ENCODE data around the gene HOXB2.

HOXB2 gene

GRCh38 chr17:48578616-48579470 is 33.9 kb upstream of the HOXB2 start:
- no peak for DNase-seq (ENCODE audit: low read depth in 3 of 3)

- peak in 2 of 3 experiments; percentile 37 to 45 for DNase-seq (ENCODE audit: low read depth in 3 of 3)
Measured at GRCh38 chr17:48577946-48578615, 33.2 kb upstream of the HOXB2 start, which contains the start of gene HOXB4. HOXB4 (minus strand) TSS chr17:48578350; CDS start chr17:48578319, 31 bp downstream.

DNA sequence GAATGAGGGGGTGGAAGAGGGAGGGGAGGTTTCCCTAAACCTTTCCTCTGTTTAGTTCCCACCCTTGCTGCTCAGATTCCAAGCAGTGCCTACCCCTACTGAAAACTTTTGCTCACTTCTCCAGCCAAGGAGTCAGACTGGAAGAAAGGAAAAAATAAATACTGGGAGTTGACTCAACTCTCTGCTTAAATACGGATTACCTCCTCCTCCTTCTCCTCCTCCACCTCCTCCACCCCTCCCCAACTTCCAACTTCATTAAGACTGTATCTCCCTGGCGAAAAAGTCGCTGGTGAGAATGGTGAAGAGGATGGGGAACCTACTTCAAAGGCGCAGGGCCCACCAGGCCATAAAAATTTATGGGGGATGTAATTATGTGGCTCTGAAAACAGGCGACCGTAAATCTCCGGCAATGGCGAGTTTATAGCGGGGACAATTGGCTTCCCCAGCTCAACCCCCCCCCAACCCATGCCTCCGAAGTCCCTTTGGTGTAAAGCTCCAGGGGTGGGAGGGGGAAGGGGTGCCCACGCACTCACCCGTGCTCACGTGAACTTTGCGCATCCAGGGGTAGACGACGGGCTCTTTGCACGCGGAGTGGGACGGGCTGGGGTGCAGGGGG is 32.5 kb upstream of the HOXB2 start:
- no peak for DNase-seq (ENCODE audit: low read depth in 3 of 3)

GRCh38 chr17:48576479-48577309 is 31.8 kb upstream of the HOXB2 start:
- no peak for DNase-seq (ENCODE audit: low read depth in 3 of 3)

DNA sequence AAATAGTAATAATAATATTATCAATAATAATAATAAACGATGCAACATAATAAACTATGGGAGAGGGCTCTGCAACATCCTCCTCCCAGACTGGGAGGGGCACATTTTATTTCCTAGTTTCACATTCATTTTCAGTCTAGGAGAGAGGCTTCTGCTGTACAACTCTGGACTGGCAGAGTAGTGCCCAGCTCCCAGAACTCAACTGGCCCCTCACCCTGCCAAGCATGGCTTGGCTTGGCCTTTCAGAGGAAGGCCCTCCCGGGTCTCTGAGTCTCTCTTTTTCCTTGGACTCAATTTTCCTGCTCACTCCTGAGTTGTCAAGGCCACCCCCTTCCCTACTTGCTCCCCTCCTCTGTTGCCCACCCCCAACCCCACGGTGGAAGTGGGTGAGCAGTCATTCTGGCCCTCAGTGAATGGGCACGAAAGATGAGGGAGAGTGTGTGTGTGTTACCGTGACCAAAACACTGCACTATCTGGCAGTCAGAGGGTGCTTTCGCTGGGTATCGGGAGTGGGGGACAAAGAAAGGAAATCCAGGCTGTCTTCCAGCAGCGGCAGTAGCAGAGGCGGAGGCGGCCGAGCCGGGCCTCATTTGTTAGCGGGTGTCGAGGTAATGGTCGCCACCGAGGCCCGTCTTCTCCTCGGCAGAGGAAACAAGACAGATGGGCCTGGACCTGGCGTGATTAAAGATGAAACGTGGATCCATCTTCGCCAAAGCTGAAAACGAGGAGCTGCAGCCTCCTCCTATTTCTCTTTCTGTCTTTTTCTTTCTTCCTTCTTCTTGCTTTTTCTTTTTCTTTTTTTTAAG is 31.0 kb upstream of the HOXB2 start:
- no peak for DNase-seq (ENCODE audit: low read depth in 3 of 3)

DNA sequence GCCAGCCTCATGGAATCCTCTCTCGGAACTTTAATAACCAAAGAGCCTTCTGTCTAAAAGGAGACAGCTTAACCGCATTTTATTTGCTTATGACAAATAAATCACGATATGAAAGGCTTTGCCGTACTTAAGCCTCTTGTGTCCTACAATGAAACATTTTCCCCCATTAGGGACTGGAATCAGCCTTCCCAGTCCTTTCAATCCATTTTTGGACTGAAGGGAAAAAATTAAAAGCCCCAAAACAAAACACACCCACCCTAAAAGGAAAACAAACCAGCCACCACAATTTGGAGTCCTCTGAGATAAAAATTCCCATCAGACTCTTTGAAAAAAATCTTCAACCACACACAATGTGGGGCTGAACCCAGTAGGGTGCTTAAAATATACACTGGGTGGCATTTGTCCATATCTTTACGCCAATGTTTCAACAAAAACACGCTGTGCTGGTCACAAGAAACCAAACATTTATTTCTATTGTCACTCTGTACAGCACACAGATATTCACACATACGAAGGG is 30.2 kb upstream of the HOXB2 start:
- no peak for DNase-seq (ENCODE audit: low read depth in 3 of 3)

- DNase-seq (ENCODE audit: low read depth in 3 of 3) = no peak
Measured at GRCh38 chr17:48574505-48575065, 29.7 kb upstream of the HOXB2 start.

GRCh38 chr17:48571826-48572417 is 27.0 kb upstream of the HOXB2 start:
- no peak for DNase-seq (ENCODE audit: low read depth in 3 of 3)

DNA sequence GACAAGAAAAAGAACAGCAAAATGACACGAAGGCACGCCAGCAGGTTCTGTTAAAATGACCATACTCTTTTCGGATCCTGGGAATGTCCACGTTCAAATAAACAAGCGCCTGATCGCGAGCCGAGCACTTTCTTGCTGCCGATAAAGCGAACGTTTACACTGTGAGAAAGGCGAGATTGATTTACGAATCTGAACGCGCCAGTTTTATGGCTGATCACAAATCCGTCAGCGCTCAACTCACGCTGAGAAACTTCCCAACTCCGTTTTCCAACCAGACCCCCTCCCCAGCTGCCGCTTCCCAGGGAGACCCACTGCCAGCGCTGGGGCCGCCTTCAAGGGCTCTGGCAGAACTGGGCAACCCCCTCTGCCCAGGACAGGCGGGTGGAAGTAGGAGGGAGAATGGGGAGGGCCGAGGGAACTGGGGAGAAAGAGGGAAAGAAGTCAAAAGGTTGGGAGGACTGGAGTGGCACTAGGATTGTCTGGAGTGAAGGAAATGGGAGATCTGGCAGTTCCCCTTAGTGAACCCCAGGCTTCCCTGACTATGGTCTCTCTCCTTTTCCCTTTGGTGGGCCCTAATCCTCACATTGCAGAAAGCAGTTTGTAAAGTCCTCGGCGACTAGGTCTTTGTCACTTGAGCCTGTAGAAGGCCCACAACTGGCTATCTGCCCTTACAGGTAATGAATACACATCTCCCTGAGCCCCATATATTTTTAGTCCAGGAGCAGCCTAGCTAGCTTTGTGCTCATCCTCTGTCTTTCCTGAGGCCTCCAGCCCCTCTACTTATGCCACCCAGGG is 26.3 kb upstream of the HOXB2 start:
- no peak for DNase-seq (ENCODE audit: low read depth in 3 of 3)

GRCh38 chr17:48570325-48571023 is 25.6 kb upstream of the HOXB2 start:
- no peak for DNase-seq (ENCODE audit: low read depth in 3 of 3)

DNA sequence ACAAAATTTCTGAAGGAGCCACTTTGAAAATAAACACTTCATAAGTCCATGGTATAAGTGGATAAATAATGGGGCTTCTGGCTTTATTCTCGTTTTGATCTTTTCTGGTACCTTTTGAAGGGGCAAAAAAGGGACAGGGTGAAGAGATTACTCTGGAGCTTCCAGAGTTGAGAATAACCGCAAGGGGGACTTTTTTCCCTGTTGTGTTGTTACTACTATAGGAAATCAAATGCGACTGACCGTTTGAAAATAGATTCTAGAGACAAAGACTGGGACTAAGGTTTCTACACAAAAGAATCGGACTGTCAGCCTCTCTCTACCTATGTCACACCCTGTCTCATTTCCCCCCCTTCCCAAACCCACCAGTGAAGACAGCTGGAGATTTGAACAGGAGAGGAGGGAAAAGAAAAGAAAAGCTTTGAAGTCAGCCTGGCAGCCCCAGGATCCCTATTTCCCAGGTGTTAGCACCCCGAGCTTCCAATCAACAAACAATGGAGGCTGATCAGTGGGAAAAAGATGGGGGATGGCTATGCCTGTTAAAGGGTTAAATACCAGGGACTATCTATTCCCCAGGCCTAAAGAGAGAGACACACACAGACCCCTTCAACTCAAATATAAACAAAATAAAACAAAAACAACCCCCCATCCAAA is 24.9 kb upstream of the HOXB2 start:
- DNase-seq (ENCODE audit: low read depth in 3 of 3) = no peak

- no peak for DNase-seq (ENCODE audit: low read depth in 3 of 3)
Measured at GRCh38 chr17:48569240-48569582, 24.3 kb upstream of the HOXB2 start.

- no peak for DNase-seq (ENCODE audit: low read depth in 3 of 3)
Measured at GRCh38 chr17:48568499-48569239, 23.8 kb upstream of the HOXB2 start.

DNA sequence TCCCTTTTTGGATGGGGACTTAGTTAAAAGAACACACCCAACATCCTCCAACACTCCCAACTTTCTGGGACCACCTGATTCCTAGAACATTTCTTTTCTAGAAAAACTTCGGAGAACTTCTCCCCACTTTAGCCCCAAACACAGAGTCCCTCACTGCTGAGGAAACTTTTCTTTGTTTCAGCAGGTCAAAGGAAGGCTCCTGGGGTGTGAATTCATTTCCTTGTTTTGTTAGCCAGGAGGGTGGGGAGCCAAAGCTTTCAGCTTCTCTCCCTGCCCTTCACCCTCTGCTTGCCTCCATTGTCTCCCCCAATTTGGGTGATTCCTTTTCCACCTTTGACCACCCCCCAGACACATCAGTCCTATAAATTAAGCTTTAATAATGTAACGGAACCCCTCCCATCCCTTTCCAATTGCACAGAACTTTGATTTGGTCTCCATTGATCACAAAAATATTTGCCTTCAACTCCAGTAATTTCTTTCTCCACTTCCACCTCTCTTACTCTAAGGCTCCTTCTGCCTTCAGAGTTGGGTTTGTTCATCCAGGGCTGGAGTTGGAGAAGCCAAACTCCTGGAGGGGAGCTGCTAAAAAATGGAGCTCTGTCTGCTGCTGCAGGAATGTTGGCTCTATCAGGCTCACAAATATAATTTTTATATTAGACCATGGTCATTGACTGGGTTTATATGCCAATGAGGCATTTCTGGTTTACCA is 22.9 kb upstream of the HOXB2 start:
- no peak for DNase-seq (ENCODE audit: low read depth in 3 of 3)

GRCh38 chr17:48567209-48567608 is 22.3 kb upstream of the HOXB2 start:
- no peak for DNase-seq (ENCODE audit: low read depth in 3 of 3)

DNA sequence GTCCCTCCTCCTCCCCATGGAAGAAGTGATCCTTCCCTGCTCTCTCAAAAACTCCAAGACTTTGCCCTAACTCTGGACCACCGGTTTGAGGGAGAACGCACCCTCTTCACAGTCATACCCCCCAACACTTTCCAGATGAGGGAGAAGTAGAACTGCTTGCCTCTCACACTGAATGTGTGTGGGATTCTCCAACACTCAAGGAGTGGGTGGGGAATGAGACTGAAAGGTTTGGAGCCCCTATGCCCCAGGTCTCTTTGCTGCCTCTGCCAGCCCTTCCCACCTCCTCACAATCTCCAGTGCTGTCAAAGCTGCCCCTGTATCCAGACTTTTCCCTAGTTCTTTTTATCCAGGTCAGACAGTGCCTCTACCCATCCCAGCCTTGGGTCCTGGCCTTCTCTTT is 21.8 kb upstream of the HOXB2 start:
- DNase-seq (ENCODE audit: low read depth in 3 of 3) = no peak
